GM12878 (cell line): ENCODE results near the gene IFT122. TPM values are rescaled to one million over a fixed set of nuclear protein-coding genes. Genes with fewer than 3 reads are reported as not detected.

Source experiments
- ATAC-seq: fragments of 200-7000 bp; cut with Tn5 transposase; 3 replicates; pipeline ENCODE4 v1.9.1; 2020; ENCODE audit warnings: mild to moderate bottlenecking, moderate library complexity
- BruUV-seq: library from RNA; stranded (reverse); fragments of 400-500 nt; replicated peaks from 2 replicates; lab custom pipeline; 2021; lab: Mats Ljungman, UMichigan
- CTCF ChIA-PET: fragments of 300-600 bp; sonication (Branson Sonifier 250); formaldehyde crosslinking; extraction: SDS; loops from one replicate; lab custom pipeline; 2021; ENCODE audit warnings: inconsistent platforms; lab: Yijun Ruan, JAX
- POLR2A ChIA-PET: fragments of 350-600 bp; formaldehyde crosslinking; extraction: SDS; loops from one replicate; lab custom pipeline; 2021; ENCODE audit warnings: inconsistent platforms; lab: Charles Lee
- RAD21 ChIA-PET: fragments of 300-600 bp; sonication (Branson Sonifier 250); formaldehyde crosslinking; loops from one replicate; lab custom pipeline; 2023; ENCODE audit warnings: antibody characterized with exemption; ENCODE audit not compliant: unreplicated experiment; lab: Charles Lee
- SMC1A ChIA-PET: fragments of 300-600 bp; sonication (Branson Sonifier 250); formaldehyde crosslinking; loops from one replicate; lab custom pipeline; 2023; ENCODE audit not compliant: unreplicated experiment, uncharacterized antibody; lab: Charles Lee
- DNase-seq: peaks from one replicate; pipeline ENCODE4 v3.0.0-alpha.2; 2011; ENCODE audit warnings: low read depth, low spot score
- FAIRE-seq: peaks from 3 replicates; lab custom pipeline; 2011; peaks lifted over from hg19 to GRCh38; lab: Jason Lieb, UNC
- H2AFZ ChIP-seq: 2 replicates; pipeline ENCODE4 v1.6.0; 2011; ENCODE audit warnings: low read depth, low read length, control low read depth; ENCODE audit not compliant: control insufficient read depth
- H3K27ac ChIP-seq: 2 replicates; pipeline ENCODE4 v1.5.1; 2011; ENCODE audit warnings: control low read depth; ENCODE audit not compliant: control insufficient read depth, insufficient read depth
- H3K27me3 ChIP-seq, 2 experiments: replicated peaks in 1 of 2; 2 replicates each; pipeline versions ENCODE4 v1.6.0 to v1.6.1; 2011; ENCODE audit warnings: low read length in 1 of 2; ENCODE audit not compliant: control insufficient read depth in 2 of 2, insufficient read depth in 2 of 2
- H3K36me3 ChIP-seq, 2 experiments: 2 replicates each; pipeline ENCODE4 v1.5.1; 2011; ENCODE audit warnings: low read length in 1 of 2; ENCODE audit not compliant: control insufficient read depth in 2 of 2, insufficient read depth in 2 of 2
- H3K4me1 ChIP-seq: 2 replicates; pipeline ENCODE4 v1.6.1; 2011; ENCODE audit warnings: mild to moderate bottlenecking, low read length, moderate library complexity, mixed read lengths; ENCODE audit not compliant: control insufficient read depth, insufficient read depth
- H3K4me2 ChIP-seq: 2 replicates; pipeline ENCODE4 v1.6.0; 2011; ENCODE audit warnings: control low read depth; ENCODE audit not compliant: control insufficient read depth, insufficient read depth
- H3K4me3 ChIP-seq: fragments of 200-600 bp; sonication (generic); 2 replicates; pipeline ENCODE4 v1.5.1; 2016
- H3K79me2 ChIP-seq: 2 replicates; pipeline ENCODE4 v1.6.0; 2011; ENCODE audit warnings: low read length; ENCODE audit not compliant: control insufficient read depth, insufficient read depth
- H3K9ac ChIP-seq: 2 replicates; pipeline ENCODE4 v1.8.0; 2011; ENCODE audit warnings: low read length, control low read depth, mixed read lengths; ENCODE audit not compliant: control insufficient read depth, insufficient read depth
- H3K9me3 ChIP-seq: replicated peaks from 3 replicates; pipeline ENCODE4 v1.5.1; 2011; ENCODE audit warnings: mild to moderate bottlenecking, low read length; ENCODE audit not compliant: control insufficient read depth, insufficient read depth
- H4K20me1 ChIP-seq: 2 replicates; pipeline ENCODE4 v1.6.0; 2011; ENCODE audit not compliant: control insufficient read depth, insufficient read depth
- FOS ChIP-seq: IDR thresholded peaks from 3 replicates; pipeline ENCODE4 v1.6.1; 2011; ENCODE audit warnings: borderline replicate concordance; ENCODE audit not compliant: insufficient read length; ENCODE audit errors: extremely low read depth
- FOXK2 ChIP-seq: fragments of 450-650 bp; IDR thresholded peaks from 2 replicates; pipeline ENCODE4 v1.6.1; 2017; ENCODE audit warnings: mild to moderate bottlenecking, moderate library complexity
- HDAC2 ChIP-seq: fragments of 200-600 bp; sonication (generic); IDR thresholded peaks from 2 replicates; pipeline ENCODE4 v1.6.1; 2017
- NFYB ChIP-seq: IDR thresholded peaks from 2 replicates; pipeline ENCODE4 v1.6.1; 2011; ENCODE audit warnings: low read depth, mild to moderate bottlenecking, low read length, improper control_type of control experiment, moderate library complexity; ENCODE audit not compliant: insufficient read depth
- RELA ChIP-seq: fragments of 450-650 bp; IDR thresholded peaks from 2 replicates; pipeline ENCODE4 v1.8.0; 2014; ENCODE audit warnings: borderline replicate concordance; ENCODE audit not compliant: partially characterized antibody
- WGBS: methylation state at CpG from one replicate; pipeline ENCODE4 v1.1.6; 2016; ENCODE audit warnings: low lambda C conversion rate; ENCODE audit not compliant: insufficient replicate concordance, insufficient coverage; ENCODE audit errors: missing lambda C conversion rate; 5-methylcytosine and 5-hydroxymethylcytosine counted together
- in situ Hi-C: fragments of 300-500 bp; cut with MboI; formaldehyde crosslinking; loops from 9 replicates; pipeline ENCODE4 v1.14.3; 2018; ENCODE audit warnings: mixed read lengths
- intact Hi-C: fragments of 100-400 bp; cut with micrococcal nuclease; formaldehyde crosslinking; loops from one replicate; pipeline ENCODE4 v1.14.2; 2022; ENCODE audit not compliant: unreplicated experiment
- polyA plus RNA-seq, 11 experiments: library from polyadenylated mRNA; depleted of rRNA in 4 of 11; unstranded in 6 of 11; stranded (reverse) in 5 of 11; fragments of >200 nt; fragmentation: Nextera tagmentation in 4 of 11; fragmentation: Illumina TruSeq in 1 of 11; extraction: Ambion mirVana in 4 of 11; extraction: Trizol in 1 of 11; gene quantifications; 1 replicate in 1 of 11; 2 replicates in 10 of 11; pipeline versions ENCODE4 v1.2.1 to v1.2.3, GENCODE V29; 2011 to 2016; ENCODE audit warnings: inconsistent platforms in 2 of 11, missing spikeins in 2 of 11, low read depth in 1 of 11
- total RNA-seq, 4 experiments: library from RNA; depleted of rRNA in 3 of 4; stranded (reverse); fragments of >200 nt in 3 of 4; fragmentation: Illumina TruSeq in 1 of 4; extraction: Trizol in 1 of 4; gene quantifications; 2 replicates each; pipeline versions ENCODE4 v1.2.1 to v1.2.3, GENCODE V29; 2013 to 2021
- TF ChIP-seq, protein P1 (sequence below): IDR thresholded peaks from 2 replicates; pipeline ENCODE4 v1.6.1; 2012; ENCODE audit warnings: mild to moderate bottlenecking, low read depth, low read length

The IFT122 gene
- total and polyA plus RNA-seq, 10 of the 15 experiments (the other 5 are each of a cell fraction or from before 2014, with no cell fraction given) = 1.8 to 19.2 (median 8.4) TPM

GRCh38 chr3:129467932-129468331 lies 27.9 kb downstream of the IFT122 start (continued):
- TF ChIP-seq HDAC2 (no peak), FOS (no peak), NFYB (no peak), RELA (no peak)
- TF ChIP-seq, protein P1, sequence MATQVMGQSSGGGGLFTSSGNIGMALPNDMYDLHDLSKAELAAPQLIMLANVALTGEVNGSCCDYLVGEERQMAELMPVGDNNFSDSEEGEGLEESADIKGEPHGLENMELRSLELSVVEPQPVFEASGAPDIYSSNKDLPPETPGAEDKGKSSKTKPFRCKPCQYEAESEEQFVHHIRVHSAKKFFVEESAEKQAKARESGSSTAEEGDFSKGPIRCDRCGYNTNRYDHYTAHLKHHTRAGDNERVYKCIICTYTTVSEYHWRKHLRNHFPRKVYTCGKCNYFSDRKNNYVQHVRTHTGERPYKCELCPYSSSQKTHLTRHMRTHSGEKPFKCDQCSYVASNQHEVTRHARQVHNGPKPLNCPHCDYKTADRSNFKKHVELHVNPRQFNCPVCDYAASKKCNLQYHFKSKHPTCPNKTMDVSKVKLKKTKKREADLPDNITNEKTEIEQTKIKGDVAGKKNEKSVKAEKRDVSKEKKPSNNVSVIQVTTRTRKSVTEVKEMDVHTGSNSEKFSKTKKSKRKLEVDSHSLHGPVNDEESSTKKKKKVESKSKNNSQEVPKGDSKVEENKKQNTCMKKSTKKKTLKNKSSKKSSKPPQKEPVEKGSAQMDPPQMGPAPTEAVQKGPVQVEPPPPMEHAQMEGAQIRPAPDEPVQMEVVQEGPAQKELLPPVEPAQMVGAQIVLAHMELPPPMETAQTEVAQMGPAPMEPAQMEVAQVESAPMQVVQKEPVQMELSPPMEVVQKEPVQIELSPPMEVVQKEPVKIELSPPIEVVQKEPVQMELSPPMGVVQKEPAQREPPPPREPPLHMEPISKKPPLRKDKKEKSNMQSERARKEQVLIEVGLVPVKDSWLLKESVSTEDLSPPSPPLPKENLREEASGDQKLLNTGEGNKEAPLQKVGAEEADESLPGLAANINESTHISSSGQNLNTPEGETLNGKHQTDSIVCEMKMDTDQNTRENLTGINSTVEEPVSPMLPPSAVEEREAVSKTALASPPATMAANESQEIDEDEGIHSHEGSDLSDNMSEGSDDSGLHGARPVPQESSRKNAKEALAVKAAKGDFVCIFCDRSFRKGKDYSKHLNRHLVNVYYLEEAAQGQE = no peak

- DNase-seq (no peak), ATAC-seq (no peak), FAIRE-seq (no peak)
- no peak overlapping the region for H3K4me3 ChIP-seq
- H3K79me2 ChIP-seq = no peaks in the 10 kb centered on the region
- no peaks in the 10 kb centered on the region for H3K9me3 ChIP-seq
- H3K27ac ChIP-seq = no peak overlapping the region
- H3K9ac ChIP-seq = no peak overlapping the region
- intact Hi-C loops (no loop called here), in situ Hi-C loops (no loop called here)
- RAD21 ChIA-PET = no interaction called here
- no peaks in the 10 kb centered on the region for H3K4me1 ChIP-seq
- CTCF ChIA-PET = interaction anchor here (0.6 to 1.8 kb wide), 4 partner anchors 13 to 473 kb away, joined by 3 to 4 read pairs (median 3); no protein-coding TSS in a partner anchor
- SMC1A ChIA-PET = interaction anchor here (1.2 to 1.9 kb wide), 4 partner anchors 12 to 86 kb away, joined by 3 to 4 read pairs (median 4); no protein-coding TSS in a partner anchor
- H3K4me2 ChIP-seq = no peak overlapping the region
- no peak overlapping the region for H2AFZ ChIP-seq
- H3K27me3 ChIP-seq = no peaks in the 10 kb centered on the region
- H4K20me1 ChIP-seq = no peaks in the 10 kb centered on the region
- POLR2A ChIA-PET = no interaction called here
- 100% methylated on average over 2 of the region's 2 CpGs for WGBS
- no peaks in the 10 kb centered on the region; a peak in 1 of 4 replicates for H3K36me3 ChIP-seq
- BruUV-seq = no TSS peak
- no peak for TF ChIP-seq FOXK2
Measured at GRCh38 chr3:129469026-129469425, 29.0 kb downstream of the IFT122 start.
